ENCODE results near the gene WSCD1. TPM values are rescaled to one million over a fixed set of nuclear protein-coding genes. Genes with fewer than 3 reads are reported as not detected.

Gene WSCD1
- total RNA-seq, 1 experiment from 2014 or later: not detected

GRCh38 chr17:6073620-6074019 is 3.4 kb downstream of the WSCD1 start:
- DNase-seq: no peak
- Histone ChIP-seq H3K4me2 (ENCODE audit: low read depth, low read length, poor library complexity, severe bottlenecking) (no peak overlapping the region), H3K9me2 (replicated peaks; ENCODE audit: insufficient read depth, low read length) (no peaks in the 10 kb centered on the region), H3K36me3 (ENCODE audit: insufficient read depth, low read length) (no peaks in the 10 kb centered on the region), H3K4me3 (ENCODE audit: low read length) (no peak overlapping the region), H3K4me1 (ENCODE audit: low read length) (peaks cover 13% of the 10 kb centered on the region), H3K27ac (ENCODE audit: low read length) (no peak overlapping the region), H4K20me1 (ENCODE audit: insufficient read depth, low read depth, low read length) (no peaks in the 10 kb centered on the region), H3K9ac (ENCODE audit: low read length) (no peak overlapping the region), H3K79me2 (ENCODE audit: low read length) (no peaks in the 10 kb centered on the region), H2AFZ (ENCODE audit: low read length) (no peak overlapping the region), H3K27me3 (ENCODE audit: low read length) (no peaks in the 10 kb centered on the region), H3K9me3 (ENCODE audit: low read length) (no peaks in the 10 kb centered on the region)

- no peaks in the 10 kb centered on the region for H3K27me3 ChIP-seq (ENCODE audit: low read length)
- no peak overlapping the region for H3K4me3 ChIP-seq (ENCODE audit: low read length)
- no peaks in the 10 kb centered on the region for H4K20me1 ChIP-seq (ENCODE audit: insufficient read depth, low read depth, low read length)
- H3K9me3 ChIP-seq (ENCODE audit: low read length): no peaks in the 10 kb centered on the region
- no peak overlapping the region for H3K9ac ChIP-seq (ENCODE audit: low read length)
- H3K9me2 ChIP-seq (replicated peaks; ENCODE audit: insufficient read depth, low read length): no peaks in the 10 kb centered on the region
- H3K27ac ChIP-seq (ENCODE audit: low read length): no peak overlapping the region
- no peak for DNase-seq
- H3K36me3 ChIP-seq (ENCODE audit: insufficient read depth, low read length): no peaks in the 10 kb centered on the region
- H3K4me1 ChIP-seq (ENCODE audit: low read length): peaks cover 13% of the 10 kb centered on the region
- H2AFZ ChIP-seq (ENCODE audit: low read length): no peak overlapping the region
- H3K79me2 ChIP-seq (ENCODE audit: low read length): no peaks in the 10 kb centered on the region
- H3K4me2 ChIP-seq (ENCODE audit: low read depth, low read length, poor library complexity, severe bottlenecking): no peak overlapping the region
Observed at GRCh38 chr17:6075050-6075449, 4.9 kb downstream of the WSCD1 start.

- H3K27me3 ChIP-seq (ENCODE audit: low read length): no peaks in the 10 kb centered on the region
- H3K79me2 ChIP-seq (ENCODE audit: low read length): no peaks in the 10 kb centered on the region
- no peak overlapping the region for H3K27ac ChIP-seq (ENCODE audit: low read length)
- no peaks in the 10 kb centered on the region for H3K9me3 ChIP-seq (ENCODE audit: low read length)
- no peak for DNase-seq
- no peak overlapping the region for H3K4me3 ChIP-seq (ENCODE audit: low read length)
- no peaks in the 10 kb centered on the region for H3K9me2 ChIP-seq (replicated peaks; ENCODE audit: insufficient read depth, low read length)
- H2AFZ ChIP-seq (ENCODE audit: low read length): no peak overlapping the region
- no peaks in the 10 kb centered on the region for H3K36me3 ChIP-seq (ENCODE audit: insufficient read depth, low read length)
- peaks cover 13% of the 10 kb centered on the region for H3K4me1 ChIP-seq (ENCODE audit: low read length)
- H3K9ac ChIP-seq (ENCODE audit: low read length): no peak overlapping the region
- no peak overlapping the region for H3K4me2 ChIP-seq (ENCODE audit: low read depth, low read length, poor library complexity, severe bottlenecking)
- no peaks in the 10 kb centered on the region for H4K20me1 ChIP-seq (ENCODE audit: insufficient read depth, low read depth, low read length)
Observed at GRCh38 chr17:6075845-6076244, 5.7 kb downstream of the WSCD1 start.

GRCh38 chr17:6077752-6078151 is 7.6 kb downstream of the WSCD1 start:
- Histone ChIP-seq H3K4me3 (ENCODE audit: low read length) (no peak overlapping the region), H3K4me2 (ENCODE audit: low read depth, low read length, poor library complexity, severe bottlenecking) (no peak overlapping the region), H4K20me1 (ENCODE audit: insufficient read depth, low read depth, low read length) (no peaks in the 10 kb centered on the region), H3K9me3 (ENCODE audit: low read length) (no peaks in the 10 kb centered on the region), H2AFZ (ENCODE audit: low read length) (no peak overlapping the region), H3K9me2 (replicated peaks; ENCODE audit: insufficient read depth, low read length) (no peaks in the 10 kb centered on the region), H3K4me1 (ENCODE audit: low read length) (peaks cover 13% of the 10 kb centered on the region), H3K36me3 (ENCODE audit: insufficient read depth, low read length) (no peaks in the 10 kb centered on the region), H3K27me3 (ENCODE audit: low read length) (no peaks in the 10 kb centered on the region), H3K79me2 (ENCODE audit: low read length) (no peaks in the 10 kb centered on the region), H3K9ac (ENCODE audit: low read length) (no peak overlapping the region), H3K27ac (ENCODE audit: low read length) (no peak overlapping the region)
- no peak for DNase-seq

GRCh38 chr17:6078458-6078871 is 8.3 kb downstream of the WSCD1 start:
- no peaks in the 10 kb centered on the region for H3K27me3 ChIP-seq (ENCODE audit: low read length)
- no peak overlapping the region for H3K27ac ChIP-seq (ENCODE audit: low read length)
- H3K9ac ChIP-seq (ENCODE audit: low read length): no peak overlapping the region
- no peaks in the 10 kb centered on the region for H3K36me3 ChIP-seq (ENCODE audit: insufficient read depth, low read length)
- peaks cover 13% of the 10 kb centered on the region for H3K4me1 ChIP-seq (ENCODE audit: low read length)
- H3K4me3 ChIP-seq (ENCODE audit: low read length): no peak overlapping the region
- H4K20me1 ChIP-seq (ENCODE audit: insufficient read depth, low read depth, low read length): no peaks in the 10 kb centered on the region
- no peaks in the 10 kb centered on the region for H3K79me2 ChIP-seq (ENCODE audit: low read length)
- no peaks in the 10 kb centered on the region for H3K9me2 ChIP-seq (replicated peaks; ENCODE audit: insufficient read depth, low read length)
- DNase-seq: no peak
- no peak overlapping the region for H2AFZ ChIP-seq (ENCODE audit: low read length)
- H3K4me2 ChIP-seq (ENCODE audit: low read depth, low read length, poor library complexity, severe bottlenecking): no peak overlapping the region
- no peaks in the 10 kb centered on the region for H3K9me3 ChIP-seq (ENCODE audit: low read length)

- H4K20me1 ChIP-seq (ENCODE audit: insufficient read depth, low read depth, low read length): no peaks in the 10 kb centered on the region
- no peak overlapping the region for H2AFZ ChIP-seq (ENCODE audit: low read length)
- DNase-seq: no peak
- no peaks in the 10 kb centered on the region for H3K27me3 ChIP-seq (ENCODE audit: low read length)
- H3K4me3 ChIP-seq (ENCODE audit: low read length): no peak overlapping the region
- no peak overlapping the region for H3K27ac ChIP-seq (ENCODE audit: low read length)
- H3K36me3 ChIP-seq (ENCODE audit: insufficient read depth, low read length): no peaks in the 10 kb centered on the region
- H3K9me3 ChIP-seq (ENCODE audit: low read length): no peaks in the 10 kb centered on the region
- H3K4me2 ChIP-seq (ENCODE audit: low read depth, low read length, poor library complexity, severe bottlenecking): no peak overlapping the region
- no peak overlapping the region for H3K9ac ChIP-seq (ENCODE audit: low read length)
- H3K9me2 ChIP-seq (replicated peaks; ENCODE audit: insufficient read depth, low read length): no peaks in the 10 kb centered on the region
- no peaks in the 10 kb centered on the region for H3K79me2 ChIP-seq (ENCODE audit: low read length)
- peaks cover 7% of the 10 kb centered on the region for H3K4me1 ChIP-seq (ENCODE audit: low read length)
Observed at GRCh38 chr17:6079155-6079888, 9.1 kb downstream of the WSCD1 start.

GRCh38 chr17:6079960-6080359 is 9.8 kb downstream of the WSCD1 start:
- H2AFZ ChIP-seq (ENCODE audit: low read length): no peak overlapping the region
- no peak overlapping the region for H3K27ac ChIP-seq (ENCODE audit: low read length)
- H3K9me2 ChIP-seq (replicated peaks; ENCODE audit: insufficient read depth, low read length): no peaks in the 10 kb centered on the region
- H3K4me1 ChIP-seq (ENCODE audit: low read length): peaks cover under 1% of the 10 kb centered on the region; the same call in 1 of the 2 replicates
- H3K27me3 ChIP-seq (ENCODE audit: low read length): no peaks in the 10 kb centered on the region
- H3K4me2 ChIP-seq (ENCODE audit: low read depth, low read length, poor library complexity, severe bottlenecking): no peak overlapping the region
- no peak for DNase-seq
- H3K36me3 ChIP-seq (ENCODE audit: insufficient read depth, low read length): no peaks in the 10 kb centered on the region
- no peak overlapping the region for H3K4me3 ChIP-seq (ENCODE audit: low read length)
- no peaks in the 10 kb centered on the region for H3K9me3 ChIP-seq (ENCODE audit: low read length)
- no peaks in the 10 kb centered on the region for H3K79me2 ChIP-seq (ENCODE audit: low read length)
- H4K20me1 ChIP-seq (ENCODE audit: insufficient read depth, low read depth, low read length): no peaks in the 10 kb centered on the region
- no peak overlapping the region for H3K9ac ChIP-seq (ENCODE audit: low read length)

GRCh38 chr17:6080711-6081430 is 10.7 kb downstream of the WSCD1 start:
- Histone ChIP-seq H3K4me1 (ENCODE audit: low read length) (no peaks in the 10 kb centered on the region), H4K20me1 (ENCODE audit: insufficient read depth, low read depth, low read length) (no peaks in the 10 kb centered on the region), H3K9ac (ENCODE audit: low read length) (no peak overlapping the region), H3K9me2 (replicated peaks; ENCODE audit: insufficient read depth, low read length) (no peaks in the 10 kb centered on the region), H3K27me3 (ENCODE audit: low read length) (no peaks in the 10 kb centered on the region), H3K36me3 (ENCODE audit: insufficient read depth, low read length) (no peaks in the 10 kb centered on the region), H3K9me3 (ENCODE audit: low read length) (no peaks in the 10 kb centered on the region), H2AFZ (ENCODE audit: low read length) (no peak overlapping the region), H3K4me2 (ENCODE audit: low read depth, low read length, poor library complexity, severe bottlenecking) (no peak overlapping the region), H3K4me3 (ENCODE audit: low read length) (no peak overlapping the region), H3K79me2 (ENCODE audit: low read length) (no peaks in the 10 kb centered on the region), H3K27ac (ENCODE audit: low read length) (no peak overlapping the region)
- no peak for DNase-seq
